Lung (tissue), 12 donors: ENCODE measurements around the gene SPHK1. TPM values are rescaled to one million over a fixed set of nuclear protein-coding genes. Genes with fewer than 3 reads are reported as not detected.

Source experiments
- ATAC-seq: fragments of 200-7000 bp; cut with Tn5 transposase; one replicate; pipeline ENCODE4 v1.9.1; 2020; ENCODE audit warnings: moderate number of reproducible peaks; ENCODE audit not compliant: insufficient read depth, low FRiP score
- DNase-seq, 3 donors: peaks; one replicate each; pipeline ENCODE4 v3.0.0-alpha.2; 2013 to 2017
- H3K27ac ChIP-seq, 2 donors: one replicate each; pipeline ENCODE4 v1.5.1; 2013; ENCODE audit warnings: mild to moderate bottlenecking in 2 of 2, moderate library complexity in 2 of 2, control low read depth in 1 of 2, inconsistent platforms in 1 of 2, low read depth in 1 of 2, low read length in 1 of 2
- H3K27me3 ChIP-seq, 3 donors: one replicate each; pipeline ENCODE4 v1.5.1; 2013; ENCODE audit warnings: low read length in 2 of 3; ENCODE audit not compliant: control insufficient read depth in 3 of 3, insufficient read depth in 3 of 3
- H3K36me3 ChIP-seq, 4 donors: one replicate each; pipeline ENCODE4 v1.5.1; 2013; ENCODE audit warnings: low read length in 4 of 4, mild to moderate bottlenecking in 1 of 4, moderate library complexity in 1 of 4; ENCODE audit not compliant: control insufficient read depth in 4 of 4, insufficient read depth in 4 of 4
- H3K4me1 ChIP-seq, 5 donors: one replicate each; pipeline ENCODE4 v1.5.1; 2013; ENCODE audit warnings: low read length in 5 of 5, mild to moderate bottlenecking in 2 of 5, moderate library complexity in 1 of 5; ENCODE audit not compliant: control insufficient read depth in 5 of 5, insufficient read depth in 5 of 5
- H3K4me3 ChIP-seq: one replicate; pipeline ENCODE4 v1.5.1; 2013; ENCODE audit warnings: mild to moderate bottlenecking, control low read depth, moderate library complexity
- H3K9ac ChIP-seq, 2 donors: one replicate each; pipeline ENCODE4 v1.5.1; 2013; ENCODE audit warnings: low read length in 2 of 2, control low read depth in 1 of 2; ENCODE audit not compliant: insufficient read depth in 1 of 2
- H3K9me3 ChIP-seq, 4 donors: one replicate each; pipeline ENCODE4 v1.5.1; 2013; ENCODE audit warnings: low read length in 3 of 4, mild to moderate bottlenecking in 1 of 4, moderate library complexity in 1 of 4; ENCODE audit not compliant: control insufficient read depth in 4 of 4, insufficient read depth in 3 of 4
- CTCF ChIP-seq: IDR thresholded peaks from 2 replicates; pipeline ENCODE4 v1.5.1; 2012; ENCODE audit warnings: mild to moderate bottlenecking; ENCODE audit errors: control extremely low read depth, extremely low read depth
- WGBS, 2 donors: extraction: QIAGEN DNeasy Blood & Tissue Kit; methylation state at CpG; one replicate each; pipeline ENCODE4 v1.1.7; 2013; 5-methylcytosine and 5-hydroxymethylcytosine counted together
- polyA plus RNA-seq, 2 donors: library from polyadenylated mRNA; stranded (reverse); fragments of 200-250 nt; gene quantifications; one replicate each; pipeline ENCODE4 v1.2.1, GENCODE V29; 2013
- total RNA-seq, 2 donors: library from RNA; depleted of rRNA in 1 of 2; stranded (reverse); fragments of >200 nt in 1 of 2; gene quantifications; one replicate each; pipeline ENCODE4 v1.2.1, GENCODE V29; 2014 to 2021
- donor health status: control.
- donor health status: control.
- donor health status: Bipolar disorder and iron deficiency.
- donor health status: healthy.
- donor health status: DM: yes; HTN: yes; CAD: no.

Gene SPHK1
- total and polyA plus RNA-seq, 4 donors, result 11.0 to 82.4 (median 15.6) TPM

GRCh38 chr17:76369804-76370203 is 14.6 kb upstream of the SPHK1 start:
- Histone ChIP-seq H3K36me3 (no peaks in the 10 kb centered on the region), H3K9me3 (no peaks in the 10 kb centered on the region), H3K4me1 (peaks cover 0 to 45% (median 5%) of the 10 kb centered on the region in 5 donors), H3K27ac (no peak overlapping the region), H3K27me3 (no peaks in the 10 kb centered on the region), H3K4me3 (no peak overlapping the region), H3K9ac (no peak overlapping the region)
- ATAC-seq, result no peak
- peak; percentile 95 to 96 (median 96) for DNase-seq
- TF ChIP-seq CTCF, result no peak
- WGBS, 2 donors, result 80 to 87% methylated on average over 7 of the region's 7 CpGs

GRCh38 chr17:76370261-76370993 is 14.0 kb upstream of the SPHK1 start:
- ATAC-seq (no peak), DNase-seq (peak; percentile 70 to 74 (median 71))
- no peak overlapping the region for H3K27ac ChIP-seq
- H3K4me3 ChIP-seq, result no peak overlapping the region
- peak; percentile 0 for TF ChIP-seq CTCF
- H3K4me1 ChIP-seq, result peaks cover 0 to 45% (median 5%) of the 10 kb centered on the region in 5 donors
- 57 to 61% methylated on average over 11 of the region's 11 CpGs for WGBS, 2 donors
- no peaks in the 10 kb centered on the region for H3K27me3 ChIP-seq
- H3K36me3 ChIP-seq, result no peaks in the 10 kb centered on the region
- no peaks in the 10 kb centered on the region for H3K9me3 ChIP-seq
- H3K9ac ChIP-seq, result no peak overlapping the region

- Histone ChIP-seq H3K36me3 (no peaks in the 10 kb centered on the region), H3K27ac (no peak overlapping the region), H3K9me3 (no peaks in the 10 kb centered on the region), H3K27me3 (no peaks in the 10 kb centered on the region), H3K4me1 (peaks cover 0 to 48% (median 9%) of the 10 kb centered on the region in 5 donors), H3K9ac (no peak overlapping the region), H3K4me3 (no peak overlapping the region)
- peak in 1 of 3 donors; percentile 24 for DNase-seq
- WGBS, 2 donors, result 90 to 91% methylated on average over 16 of the region's 16 CpGs
- ATAC-seq, result no peak
- no peak for TF ChIP-seq CTCF
Observed at GRCh38 chr17:76371656-76372628, 12.5 kb upstream of the SPHK1 start.
